GDM1 (cell line): ENCODE results near the gene ECI2.
"Not testable (repeated sequence)": the region's sequence is repeated elsewhere in the genome, so short reads cannot be mapped to it uniquely, and the experiment has no call there.

ENCODE experiments used
- DNase-seq: peaks from one replicate; lab custom pipeline; 2025; lab: John Stamatoyannopoulos, UW

ECI2 gene

DNA sequence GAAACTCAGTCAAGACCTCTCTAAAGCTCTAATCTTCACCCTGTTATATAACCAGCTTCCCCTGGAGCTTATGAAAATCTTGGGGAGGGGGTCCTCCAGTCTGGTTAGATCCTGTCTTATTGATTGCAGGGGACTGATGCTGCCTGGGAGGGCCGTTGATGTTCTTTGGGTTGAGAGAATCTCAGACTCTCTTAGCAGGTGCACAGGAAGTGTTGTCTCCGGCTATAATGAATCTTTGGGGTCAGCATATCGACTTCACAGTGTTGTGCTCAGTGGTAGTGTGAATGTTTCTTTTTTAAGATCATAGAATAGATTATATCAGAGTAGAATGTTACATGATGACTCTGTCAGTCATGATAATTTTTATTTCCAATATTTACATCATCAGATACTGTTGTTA lies 2.8 kb upstream of the ECI2 start:
- DNase-seq, result no peak

DNA sequence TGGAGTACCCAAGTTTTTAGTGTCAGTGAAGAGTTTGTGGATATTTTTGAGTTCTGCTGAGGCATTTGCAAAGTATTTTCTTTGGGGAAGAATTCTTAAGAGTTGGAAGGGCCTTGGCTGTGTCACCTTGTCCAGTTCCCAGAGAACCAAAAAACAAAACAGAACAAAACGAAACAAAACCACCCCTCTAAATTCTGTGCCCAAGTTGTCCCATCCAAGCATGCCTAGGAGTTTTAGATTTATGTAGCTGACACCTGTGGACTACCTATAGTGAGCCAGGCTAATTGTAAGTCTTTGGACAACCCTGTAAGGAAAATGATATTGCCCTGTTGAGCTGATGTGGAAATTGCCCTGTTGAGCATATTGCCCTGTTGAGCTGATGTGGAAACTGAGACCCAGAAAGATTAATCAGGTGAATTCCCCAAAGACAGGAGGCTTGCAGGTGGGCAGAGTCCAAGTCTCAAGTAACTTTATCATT lies 1.0 kb upstream of the ECI2 start:
- DNase-seq, result no peak

DNA sequence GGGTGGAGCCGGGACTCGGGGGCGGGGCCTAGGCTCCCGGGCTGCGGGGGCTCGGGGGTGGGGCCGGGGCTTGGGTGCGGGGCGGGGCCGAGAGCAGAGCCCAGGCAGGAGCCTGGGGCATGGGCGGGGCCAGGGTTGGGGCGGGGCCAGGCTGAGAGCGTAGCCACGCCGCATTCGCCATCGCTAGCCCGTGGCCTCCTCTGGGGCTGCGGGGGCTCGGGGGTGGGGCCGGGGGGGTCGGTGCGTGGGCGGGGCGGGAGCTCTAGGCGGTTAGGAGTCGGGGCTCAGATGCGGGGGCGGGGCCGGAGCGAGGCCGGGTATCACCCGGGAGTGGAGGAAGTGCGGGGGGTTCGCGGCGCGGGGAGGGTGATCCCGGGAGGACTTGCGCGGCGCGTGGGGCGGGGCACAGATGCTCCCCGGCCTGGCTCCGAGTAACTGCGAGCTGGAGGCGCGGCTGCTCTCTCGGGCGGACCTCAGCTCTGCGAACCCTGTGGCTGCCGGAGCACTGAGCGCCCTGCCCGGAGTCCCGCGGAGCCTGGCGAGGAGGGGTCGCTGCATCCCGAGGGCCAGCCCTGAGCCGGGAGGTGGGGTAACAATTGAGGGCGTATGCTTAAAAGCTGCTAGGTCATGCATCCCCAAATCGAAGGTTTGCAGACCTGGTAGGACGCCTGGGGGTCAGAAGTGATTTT lies 434 bp upstream of the ECI2 start:
- peak; percentile 92 for DNase-seq

DNA sequence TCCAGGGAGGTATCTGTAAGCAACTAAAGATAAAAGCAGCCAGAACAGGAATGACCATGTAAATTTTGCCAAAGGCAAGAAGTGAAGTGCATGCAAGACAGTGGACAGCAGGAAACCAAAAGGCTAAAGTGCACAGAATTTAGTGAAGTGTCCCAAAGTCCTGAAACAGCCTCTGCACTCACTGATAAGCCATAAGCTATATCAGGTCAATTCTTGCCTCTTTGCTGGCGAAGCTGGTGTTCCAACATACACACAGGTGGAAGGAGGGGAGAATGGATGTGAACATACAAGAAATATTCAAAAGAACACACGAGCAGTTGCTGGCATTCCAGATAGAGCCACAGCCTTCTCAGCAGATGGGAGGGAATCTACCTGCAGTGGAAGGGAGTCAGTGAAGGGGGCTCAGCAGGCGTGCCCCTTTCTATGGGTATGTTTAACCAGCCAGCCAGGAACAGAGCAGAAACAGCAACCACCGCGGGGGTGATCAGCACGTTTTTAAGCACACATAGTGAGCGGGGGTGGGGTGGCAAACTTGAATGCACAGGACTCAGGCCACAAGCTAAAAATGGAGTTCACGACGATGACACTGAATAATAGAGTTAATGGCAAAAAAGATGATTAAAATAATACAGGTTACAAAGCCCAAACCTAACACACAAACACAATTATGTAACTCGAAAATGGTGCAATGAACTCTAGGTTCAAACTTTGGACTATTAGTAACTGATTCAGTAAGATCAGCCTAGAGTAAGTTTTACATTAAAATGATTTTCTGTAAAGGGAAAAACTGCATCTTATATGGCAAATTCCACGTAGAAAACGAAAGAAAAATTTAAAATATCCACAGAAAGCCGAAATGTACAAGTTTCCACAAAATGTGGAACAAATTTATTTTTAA lies 1.2 kb downstream of the ECI2 start:
- DNase-seq, result no peak

DNA sequence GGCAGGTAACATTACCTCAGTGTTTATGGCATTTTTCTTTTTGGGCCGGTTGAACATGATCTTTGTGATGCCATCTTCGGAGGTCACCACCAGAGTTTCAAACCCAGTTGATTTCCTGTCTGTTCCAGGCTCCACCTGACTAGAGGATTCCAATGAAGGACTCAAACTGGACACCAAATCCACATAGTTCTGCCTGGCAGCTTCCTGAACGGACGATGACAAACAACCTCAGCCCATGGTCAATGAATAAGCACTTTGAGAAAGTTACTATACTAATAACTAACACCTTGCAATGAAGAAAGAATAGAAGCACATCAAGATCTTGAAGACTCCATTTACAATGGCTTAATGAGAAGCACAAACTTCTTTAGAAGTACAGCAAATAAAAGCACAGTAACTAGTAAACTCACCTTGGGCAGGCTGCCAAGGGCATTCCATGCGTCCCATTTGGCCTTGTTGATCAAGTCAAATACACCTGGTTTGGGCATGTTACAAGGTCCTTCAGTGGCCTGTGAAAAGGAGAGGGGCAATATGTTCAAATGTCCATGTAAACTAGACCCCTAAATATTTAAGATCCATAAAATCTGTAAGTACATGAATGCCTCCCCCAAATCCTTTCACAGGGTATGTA lies 4.9 kb downstream of the ECI2 start:
- no peak for DNase-seq

DNA sequence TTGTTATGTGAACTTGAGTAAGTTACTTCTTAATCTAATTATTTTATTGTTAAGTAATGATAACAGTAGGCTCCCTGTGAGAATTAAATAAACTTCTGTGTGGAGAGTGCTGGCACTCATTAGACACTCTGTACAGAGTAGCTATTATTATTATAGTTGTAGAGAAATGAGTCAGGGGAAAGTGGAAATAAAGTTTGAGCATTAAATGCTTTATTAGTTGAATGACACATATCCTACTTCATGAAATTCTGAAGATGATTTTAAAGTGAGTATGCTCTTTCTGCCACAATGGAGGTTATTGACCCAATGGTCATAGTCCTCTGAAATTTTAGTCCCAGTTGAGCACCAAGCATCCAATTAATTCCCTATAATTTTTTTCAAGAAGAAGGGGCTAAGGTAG lies 5.9 kb downstream of the ECI2 start:
- DNase-seq, result no peak

DNA sequence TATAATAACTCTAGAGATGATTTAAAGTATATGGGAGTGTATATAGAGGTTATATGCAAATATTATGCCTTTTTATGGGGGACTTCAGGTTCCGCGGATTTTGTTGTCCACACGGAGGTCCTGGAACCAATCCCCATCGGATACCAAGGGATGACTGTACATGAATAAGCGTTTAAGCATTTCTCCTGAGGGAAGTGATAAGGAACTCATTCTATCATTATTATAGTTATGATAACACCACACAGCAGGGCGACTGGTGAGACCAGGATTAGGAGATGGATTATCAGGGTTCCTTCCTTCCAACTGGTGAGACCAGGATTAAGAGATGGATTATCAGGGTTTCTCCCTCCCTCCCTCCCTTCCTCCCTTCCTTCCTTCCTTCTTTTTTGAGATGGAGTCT lies 6.6 kb downstream of the ECI2 start:
- DNase-seq, result no peak

DNA sequence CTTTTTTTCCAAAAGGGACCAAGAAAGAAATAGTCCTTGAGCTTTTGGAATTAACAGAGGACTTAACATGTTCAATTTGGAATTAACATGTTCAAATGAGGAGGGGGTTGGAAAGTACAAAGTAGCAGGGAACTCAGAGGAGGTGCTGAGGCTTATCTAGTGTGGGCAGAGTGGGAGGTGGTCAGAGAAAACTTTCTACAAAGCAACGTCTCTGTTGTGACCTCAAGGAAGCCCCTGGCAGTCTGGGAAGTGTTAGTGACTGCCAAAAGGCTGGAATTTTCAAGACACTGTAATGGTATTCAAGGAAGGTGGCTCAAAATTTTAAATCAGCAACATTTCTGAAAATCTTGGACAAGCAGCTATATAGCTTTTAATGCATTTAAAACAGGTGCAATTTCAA lies 7.3 kb downstream of the ECI2 start:
- DNase-seq, result no peak

DNA sequence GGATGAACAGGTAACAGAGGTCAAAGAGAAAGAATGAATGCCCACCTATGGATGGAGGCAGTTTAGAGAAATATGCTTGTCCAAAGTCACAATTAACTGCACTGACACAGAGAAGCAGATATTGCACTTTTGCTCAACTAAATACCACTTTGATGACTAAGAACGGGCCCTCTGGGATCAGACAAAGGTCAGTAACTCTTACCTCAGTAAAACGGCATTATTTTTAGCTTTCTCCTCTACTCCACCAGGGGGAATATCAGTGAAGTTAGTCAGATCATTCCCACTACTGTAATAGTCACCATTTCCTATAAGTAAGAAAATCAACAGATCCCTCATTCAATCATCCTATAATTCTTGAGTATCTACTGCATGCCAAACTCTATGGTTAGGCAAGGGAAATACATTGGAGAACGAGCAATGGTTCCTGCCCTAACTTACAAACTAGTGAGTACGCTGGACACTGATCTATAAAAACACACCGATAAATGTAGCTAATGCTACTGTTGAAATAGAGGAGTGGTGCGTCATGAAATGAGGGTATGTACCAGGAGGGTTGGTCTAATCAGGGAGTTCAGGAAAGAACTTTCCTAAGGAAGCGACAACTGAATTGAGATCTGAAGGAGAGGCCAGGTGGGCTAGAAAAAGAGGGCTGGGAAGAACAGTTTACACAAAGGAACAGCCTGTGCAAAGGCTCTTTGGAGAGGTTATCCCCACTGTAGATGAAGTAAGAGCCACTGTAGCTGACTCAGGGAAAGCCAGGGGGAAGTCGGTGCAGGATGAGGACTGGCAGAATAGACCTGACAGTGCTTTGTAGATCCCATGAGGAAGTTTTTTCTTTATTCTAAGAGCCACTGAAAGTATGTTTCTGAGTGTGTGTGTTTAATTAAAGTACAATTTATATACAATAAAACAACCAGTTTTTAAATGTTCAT lies 9.2 kb downstream of the ECI2 start:
- DNase-seq, result no peak

DNA sequence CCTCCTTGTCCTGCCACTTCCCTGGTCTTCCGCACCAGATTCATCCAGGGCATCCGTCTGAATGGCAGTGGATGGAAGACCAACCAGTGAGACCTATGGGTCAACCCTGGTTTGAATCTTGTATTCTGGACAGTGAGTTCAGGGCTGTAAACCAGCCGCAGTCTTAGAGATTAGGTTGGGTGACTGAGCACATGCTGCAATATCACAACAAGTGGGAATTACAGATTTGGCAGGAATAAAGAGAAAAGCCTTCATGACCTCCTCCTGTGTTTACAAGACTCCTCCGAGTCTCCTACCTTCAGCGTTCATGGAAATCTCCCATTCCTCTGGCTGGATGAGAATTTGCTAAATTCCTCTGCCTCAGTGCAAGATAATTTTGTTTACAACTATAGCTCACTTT lies 9.9 kb downstream of the ECI2 start:
- no peak for DNase-seq

DNA sequence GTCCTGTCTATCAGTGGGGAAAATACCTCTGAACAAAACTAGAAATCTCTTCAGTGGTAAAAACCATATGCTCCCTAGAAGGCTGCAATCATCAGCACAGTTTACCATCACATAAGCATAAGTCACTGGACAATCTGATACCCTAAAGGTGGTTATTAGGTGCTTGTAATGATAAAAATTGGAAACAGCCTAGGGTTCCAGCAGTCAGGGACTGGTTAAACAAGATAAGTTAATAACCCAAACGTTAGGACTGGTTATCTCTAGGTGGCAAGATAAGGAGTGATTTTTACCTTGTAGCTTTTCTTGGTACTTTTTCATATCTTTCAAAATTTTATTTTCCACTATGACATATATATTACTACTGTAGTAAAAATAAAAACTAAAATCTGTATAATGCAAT lies 11.0 kb downstream of the ECI2 start:
- no peak for DNase-seq

DNA sequence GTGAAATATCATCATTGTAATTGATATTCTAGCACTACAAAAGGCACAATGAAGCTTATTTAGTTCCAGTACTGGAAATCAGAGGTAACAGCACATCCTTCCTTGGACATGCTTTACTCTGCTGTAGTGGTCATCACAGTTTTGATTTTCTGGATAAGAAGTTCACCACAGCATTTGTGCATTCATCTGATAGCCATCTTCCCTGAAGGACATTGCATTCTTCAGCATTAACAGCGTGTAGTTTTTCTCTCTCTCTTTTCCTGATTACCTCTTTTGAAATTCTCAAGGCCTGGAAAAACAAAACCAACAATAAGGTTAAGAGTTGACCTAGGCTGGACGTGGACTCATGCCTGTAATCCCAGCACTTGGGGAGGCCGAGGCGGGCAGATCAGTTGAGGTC lies 19.6 kb downstream of the ECI2 start:
- DNase-seq, result no peak

DNA sequence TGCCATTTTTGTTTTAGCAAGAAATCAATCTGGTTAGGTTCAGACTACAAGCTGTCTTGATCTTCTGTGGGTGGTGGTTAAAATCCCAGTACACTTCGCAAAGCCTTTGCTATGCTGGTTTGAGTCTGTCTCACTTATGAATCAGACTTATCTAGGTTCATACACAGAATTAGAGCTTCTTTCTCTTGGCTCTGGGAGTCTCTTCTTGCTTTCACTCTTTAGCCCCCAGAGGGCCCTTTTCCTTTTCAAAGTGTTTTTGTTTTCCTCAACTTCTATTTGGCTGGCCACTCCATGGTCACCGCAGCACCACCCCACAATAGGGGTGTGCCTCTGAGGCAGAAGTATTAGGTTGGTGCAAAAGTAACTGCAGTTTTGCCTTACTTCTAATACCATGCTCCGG lies 21.3 kb downstream of the ECI2 start:
- no peak for DNase-seq

DNA sequence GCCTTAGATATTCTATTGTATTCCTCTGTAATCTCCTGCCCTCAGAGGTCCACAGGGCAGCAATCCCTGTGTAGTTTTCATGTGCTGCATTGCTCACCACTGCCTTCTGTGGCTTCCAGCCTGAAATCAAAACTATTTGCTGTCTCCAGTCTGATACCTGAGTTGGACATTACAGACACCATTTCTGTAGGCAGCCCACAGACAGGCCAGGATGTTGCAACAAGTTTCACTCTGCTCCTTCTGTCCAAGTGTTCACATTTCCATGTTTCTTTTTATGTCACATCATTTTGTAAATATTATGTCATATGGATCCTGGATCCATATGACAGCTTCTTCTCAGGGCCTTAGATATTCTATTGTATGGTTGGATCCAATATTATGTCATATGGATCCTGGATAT lies 21.7 kb downstream of the ECI2 start:
- no peak for DNase-seq

DNA sequence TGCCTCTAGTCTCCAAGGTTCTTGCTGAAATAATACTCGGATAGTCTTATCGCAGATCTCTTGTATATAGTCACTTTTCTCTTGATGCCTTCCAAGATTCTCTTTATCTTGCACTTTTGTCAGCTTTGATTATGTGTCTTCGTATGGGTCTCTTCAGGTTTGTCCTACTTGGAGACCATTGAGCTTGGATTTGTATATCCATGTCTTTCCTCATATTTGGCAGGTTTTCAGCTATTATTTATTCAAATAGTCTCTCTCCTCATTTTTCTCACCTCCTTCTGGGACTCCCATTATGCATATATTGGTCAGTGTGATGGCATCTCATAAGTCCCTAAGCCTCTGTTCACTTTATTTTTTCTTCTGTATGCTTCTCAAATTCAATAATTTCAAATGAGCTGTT lies 23.0 kb downstream of the ECI2 start:
- no peak for DNase-seq

DNA sequence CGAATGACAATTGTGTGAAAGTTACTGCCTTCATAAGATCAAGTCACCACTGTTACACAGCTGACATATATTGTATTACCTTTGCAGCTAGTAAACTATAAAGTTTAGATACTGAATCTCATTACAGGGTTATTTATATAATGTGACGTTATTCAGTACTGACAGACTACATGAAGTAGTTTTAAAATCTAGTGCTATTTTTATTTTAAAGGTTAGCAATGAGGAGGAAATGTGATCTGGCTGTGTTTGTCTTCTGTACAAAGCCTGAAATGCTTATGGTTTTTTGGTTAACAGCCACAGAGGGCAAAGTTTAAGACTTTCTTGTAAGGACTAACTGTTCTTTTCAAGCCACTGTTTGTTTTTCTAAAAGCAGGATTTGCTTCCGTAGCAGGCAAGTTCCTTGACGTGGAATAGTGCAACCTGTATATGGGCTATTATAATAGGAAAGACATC lies 26.0 kb downstream of the ECI2 start:
- DNase-seq, result not testable (repeated sequence)

DNA sequence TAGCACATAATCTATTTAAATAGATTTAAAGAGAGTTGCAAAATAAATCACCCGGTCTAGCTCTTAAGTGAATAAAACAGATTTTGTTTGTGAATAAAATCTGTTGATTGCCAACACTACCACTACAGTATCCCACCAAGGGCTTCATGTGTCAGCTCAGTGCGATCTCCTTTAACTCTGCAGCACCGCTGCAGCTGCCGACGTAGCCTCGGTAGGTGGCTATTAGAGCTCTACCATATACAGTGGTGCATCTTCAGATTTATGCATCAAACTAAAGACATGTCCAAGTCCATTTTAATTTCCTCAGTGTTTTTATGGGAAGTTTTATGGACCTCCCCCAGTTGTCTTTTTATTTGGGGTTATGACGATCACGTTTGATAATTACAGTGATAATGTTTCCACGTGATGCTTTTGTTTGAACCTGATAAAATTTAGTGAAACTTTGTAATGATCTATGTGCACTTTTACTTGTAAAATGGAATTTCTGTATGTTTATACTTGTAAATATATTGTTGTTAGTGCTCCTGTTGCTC lies 26.7 kb downstream of the ECI2 start:
- no peak for DNase-seq

DNA sequence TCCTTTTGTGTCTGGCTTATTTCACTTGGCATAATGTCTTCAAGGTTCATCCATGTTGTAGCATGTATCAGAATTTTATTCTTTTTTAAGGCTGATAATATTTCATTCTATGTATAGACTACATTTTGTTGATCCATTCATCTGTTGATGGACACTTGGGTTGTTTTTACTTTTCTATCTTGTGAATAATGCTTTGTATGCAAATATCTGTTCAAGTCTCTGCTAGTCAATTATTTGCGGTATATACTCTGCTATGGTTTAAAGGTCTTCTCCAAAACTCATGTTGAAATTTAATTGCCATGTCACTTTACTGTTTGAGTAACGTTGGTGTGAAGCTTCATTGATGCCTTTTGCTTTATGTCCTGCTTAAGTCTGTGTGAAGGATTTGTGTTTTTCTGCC lies 27.5 kb downstream of the ECI2 start:
- DNase-seq, result no peak

DNA sequence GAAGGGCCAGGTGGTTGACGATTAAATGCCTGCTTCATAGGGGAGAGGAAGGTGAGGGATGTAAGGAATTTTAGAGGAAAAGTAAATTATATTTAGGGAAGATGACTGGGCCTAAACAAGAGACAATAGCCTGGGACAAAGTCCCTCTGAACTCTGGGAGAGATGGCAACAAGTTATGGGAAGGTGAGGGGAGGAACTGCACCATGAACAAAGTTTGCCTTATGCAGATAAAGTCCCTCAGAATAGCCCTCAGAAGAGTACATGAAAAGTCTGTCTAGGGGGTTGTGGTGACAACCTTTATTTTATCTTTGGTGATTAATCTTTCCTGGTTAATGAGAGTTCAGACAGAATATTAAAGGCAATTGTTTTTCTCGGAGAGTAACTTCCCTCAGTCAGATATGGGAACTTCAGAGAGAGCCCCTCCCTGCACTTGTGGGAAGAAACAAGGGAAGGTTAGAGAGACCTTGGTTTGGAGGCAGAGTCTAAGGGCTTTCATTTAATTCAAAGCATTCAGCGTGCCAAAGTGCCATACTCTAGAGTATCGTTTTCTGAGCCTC lies 29.3 kb downstream of the ECI2 start:
- DNase-seq, result no peak

DNA sequence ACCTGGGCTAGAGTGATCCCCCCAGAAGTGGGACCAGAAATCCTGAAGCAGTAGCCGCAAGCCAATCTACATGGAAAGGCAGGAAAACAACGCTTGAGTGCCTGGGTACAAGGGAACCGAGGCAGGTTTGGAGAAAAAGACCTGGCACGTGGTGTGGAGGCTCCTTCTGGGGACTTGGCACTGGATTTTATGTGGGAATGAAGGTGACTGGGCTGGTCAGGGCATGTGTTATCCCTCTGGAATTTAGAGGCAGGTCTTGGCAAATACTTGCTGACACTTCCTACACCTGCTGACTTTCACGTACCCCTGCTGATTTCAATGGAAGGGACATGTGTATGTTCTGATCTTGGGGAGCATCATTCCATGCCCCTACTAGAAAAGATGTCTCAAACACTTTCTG lies 31.4 kb downstream of the ECI2 start:
- no peak for DNase-seq

DNA sequence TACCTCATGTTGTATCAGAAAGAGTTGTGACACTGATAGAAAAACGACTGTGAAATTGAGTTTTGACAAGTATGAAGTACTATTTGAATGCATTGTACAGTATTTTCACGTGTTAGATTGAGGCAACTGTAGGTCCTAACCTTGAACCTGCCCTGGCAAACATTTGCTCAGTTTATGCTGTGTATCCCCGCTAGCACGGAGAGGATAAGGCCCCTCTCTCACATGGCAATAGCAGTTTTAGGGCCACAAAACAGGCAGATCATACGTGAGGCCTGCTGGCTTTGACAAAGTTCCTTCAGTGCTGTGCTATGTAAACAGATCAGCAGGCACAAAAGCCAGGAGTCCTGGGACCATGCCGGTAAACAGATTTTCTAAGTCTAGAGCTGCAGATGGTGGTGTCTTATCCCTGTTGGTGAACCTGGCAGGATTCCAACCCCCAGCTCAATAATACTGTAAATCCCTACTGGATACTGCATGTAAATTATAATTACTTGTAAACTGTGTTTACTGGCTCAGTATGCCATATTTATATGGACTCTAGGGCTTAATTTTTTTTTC lies 32.6 kb downstream of the ECI2 start:
- DNase-seq, result no peak
